H1 (cell line): Measurements from ENCODE around the gene AXIN2.

Experiments used
- CBX8 ChIP-seq: fragments of 300-800, 300-1000 bp; sonication (generic); IDR thresholded peaks from 2 replicates; pipeline ENCODE4 v1.7.1; 2016; ENCODE audit warnings: low read depth, low read length, borderline replicate concordance
- CTCF ChIP-seq, 3 experiments: IDR thresholded peaks; 1 replicate in 2 of 3; 2 replicates in 1 of 3; pipeline versions ENCODE4 v1.5.1 to v1.6.1; 2011; ENCODE audit warnings: low read length in 3 of 3, mild to moderate bottlenecking in 3 of 3, inconsistent platforms in 2 of 3, low read depth in 1 of 3, moderate library complexity in 1 of 3; ENCODE audit not compliant: insufficient read depth in 1 of 3; ENCODE audit errors: control extremely low read depth in 1 of 3
- EZH2 ChIP-seq: fragments of 200-600 bp; sonication (generic); IDR thresholded peaks from 2 replicates; pipeline ENCODE4 v1.7.1; 2012; ENCODE audit warnings: low read depth, mild to moderate bottlenecking, moderate library complexity, low read length, inconsistent platforms; ENCODE audit not compliant: severe bottlenecking
- FOSL1 ChIP-seq: IDR thresholded peaks from 2 replicates; pipeline ENCODE4 v1.6.1; 2011; ENCODE audit warnings: mild to moderate bottlenecking, low read depth, low read length, moderate library complexity; ENCODE audit not compliant: insufficient read depth
- GABPA ChIP-seq: IDR thresholded peaks from 2 replicates; pipeline ENCODE4 v1.6.1; 2011; ENCODE audit warnings: mild to moderate bottlenecking, low read length, moderate library complexity, borderline replicate concordance; ENCODE audit not compliant: insufficient read depth
- NRF1 ChIP-seq: IDR thresholded peaks from 2 replicates; pipeline ENCODE4 v1.6.1; 2011; ENCODE audit warnings: mild to moderate bottlenecking, low read depth, low read length, improper control_type of control experiment
- POLR2A ChIP-seq, 2 experiments: IDR thresholded peaks; 1 replicate in 1 of 2; 2 replicates in 1 of 2; pipeline ENCODE4 v1.6.1; 2011; ENCODE audit warnings: low read depth in 2 of 2, low read length in 2 of 2, mild to moderate bottlenecking in 2 of 2; ENCODE audit errors: control extremely low read depth in 1 of 2
- RAD21 ChIP-seq, 2 experiments: IDR thresholded peaks in 1 of 2; conservative IDR thresholded peaks in 1 of 2; 2 replicates each; pipeline ENCODE4 v1.6.1; 2011; ENCODE audit warnings: low read depth in 2 of 2, low read length in 2 of 2, improper control_type of control experiment in 1 of 2, inconsistent platforms in 1 of 2, mild to moderate bottlenecking in 1 of 2, moderate library complexity in 1 of 2
- RXRA ChIP-seq: IDR thresholded peaks from 2 replicates; pipeline ENCODE4 v1.6.1; 2011; ENCODE audit warnings: low read depth, mild to moderate bottlenecking, low read length, moderate library complexity; ENCODE audit not compliant: insufficient read depth
- TAF1 ChIP-seq: IDR thresholded peaks from 2 replicates; pipeline ENCODE4 v1.6.1; 2011; ENCODE audit warnings: mild to moderate bottlenecking, low read depth, low read length
- YY1 ChIP-seq: IDR thresholded peaks from 2 replicates; pipeline ENCODE4 v1.6.1; 2011; ENCODE audit warnings: low read depth, mild to moderate bottlenecking, low read length

- TF ChIP-seq GABPA (no peak), EZH2 (no peak), TAF1 (0 out of 2 replicates have a peak, but pooled peaks have one; percentile 2), CTCF (IDR thresholded peaks at IDR 0.05; ENCODE audit: control extremely low read depth in 1 of 3, insufficient read depth in 1 of 3, low read depth in 1 of 3, low read length in 3 of 3) (no peak), RAD21 (IDR thresholded peaks at IDR 0.05 in 1 of 2, conservative IDR thresholded peaks at IDR 0.05 in 1 of 2; ENCODE audit: low read depth in 2 of 2, low read length in 2 of 2) (no peak; a peak in 1 of 4 replicates), RXRA (peak; percentile 95), CBX8 (no peak), POLR2A (IDR thresholded peaks at IDR 0.05; ENCODE audit: control extremely low read depth in 1 of 2, low read depth in 2 of 2, low read length in 2 of 2) (peak; percentile 32 to 72; a peak in 2 of 3 replicates), FOSL1 (no peak), NRF1 (no peak), YY1 (peak; percentile 84)
Observed at GRCh38 chr17:65572581-65573281, 11.3 kb upstream of the AXIN2 start.
